Measurements from ENCODE around the gene MATCAP1. TPM values are rescaled to one million over a fixed set of nuclear protein-coding genes. Genes with fewer than 3 reads are reported as not detected.
A peak's percentile ranks its signal among the peaks of the same experiment; 100 is the strongest.

The MATCAP1 gene
- total and polyA plus RNA-seq, 2 of the 8 experiments (the other 6 are each of a cell fraction or from before 2014, with no cell fraction given) = 22.9 to 27.5 TPM

DNA sequence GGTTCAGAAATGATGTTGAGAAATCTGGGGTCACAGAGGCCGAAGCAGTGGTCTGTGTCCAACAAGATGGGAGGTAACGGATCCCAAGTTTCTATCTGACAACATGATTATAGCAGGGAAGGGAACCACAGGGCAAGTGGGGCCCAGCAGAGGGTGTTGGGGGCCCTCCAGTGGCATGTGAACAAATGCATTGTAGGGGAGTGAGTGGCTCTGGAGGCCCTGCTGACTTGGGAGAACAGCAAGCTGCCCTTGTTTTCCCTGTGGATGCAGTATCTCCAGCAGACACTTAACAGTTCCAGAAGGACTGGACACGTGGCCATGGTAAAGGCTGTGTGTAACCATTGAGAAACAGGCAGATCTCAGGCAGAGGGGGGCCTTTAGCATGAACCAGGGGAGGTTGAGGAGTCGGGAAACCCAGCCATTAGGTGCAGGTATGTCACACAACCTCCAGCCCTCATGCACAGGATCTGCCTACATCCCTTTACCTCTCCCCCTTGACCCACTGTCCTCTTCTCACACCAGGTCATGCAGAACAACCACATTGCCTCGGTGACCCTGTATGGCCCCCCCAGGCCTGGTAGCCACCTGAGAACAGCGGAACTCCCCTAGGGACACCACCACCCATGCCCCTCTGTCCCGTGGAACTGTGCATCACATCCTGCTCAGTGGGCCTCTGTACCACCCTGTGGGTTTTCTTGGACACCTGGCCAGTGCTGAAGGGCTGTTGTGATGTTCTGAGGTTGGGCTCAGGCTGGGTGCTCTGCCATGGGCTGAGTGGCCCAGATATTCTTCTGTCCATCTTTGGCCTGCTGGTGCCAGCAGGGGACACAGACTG lies 37.0 kb downstream of the MATCAP1 start:
- no peak overlapping the region for H2BK12ac ChIP-seq (ENCODE audit: low read depth, low read length)
- no peak overlapping the region for H3K23ac ChIP-seq (ENCODE audit: insufficient read length)
- no peak overlapping the region for H3K27ac ChIP-seq (ENCODE audit: low read depth, low read length)
- no peak overlapping the region for H4K8ac ChIP-seq (ENCODE audit: extremely low read depth, insufficient read depth, low read length)
- no peak overlapping the region for H4K91ac ChIP-seq (replicated peaks; ENCODE audit: insufficient read length, low read length)
- no peaks in the 10 kb centered on the region for H3K79me2 ChIP-seq (ENCODE audit: control insufficient read depth in 1 of 2, insufficient read depth in 2 of 2, low read length in 2 of 2)
- peaks cover 11 to 35% (median 26%) of the 10 kb centered on the region in 4 experiments; a peak in 6 of 8 replicates for H3K36me3 ChIP-seq (ENCODE audit: control insufficient read depth in 2 of 4, insufficient read depth in 4 of 4, low read length in 3 of 4)
- H3K4me3 ChIP-seq (ENCODE audit: extremely low read depth in 1 of 4, insufficient read depth in 2 of 4, low read depth in 3 of 4, low read length in 4 of 4) = no peak overlapping the region
- H2BK5ac ChIP-seq (ENCODE audit: low read depth, low read length) = no peak overlapping the region
- no peak overlapping the region for H3K14ac ChIP-seq (ENCODE audit: insufficient read length)
- peaks cover 3 to 16% (median 8%) of the 10 kb centered on the region in 4 experiments for H3K27me3 ChIP-seq (replicated peaks in 1 of 4; ENCODE audit: control insufficient read depth in 3 of 4, extremely low read depth in 1 of 4, insufficient read depth in 3 of 4, low read length in 3 of 4)
- no peak overlapping the region for H3K18ac ChIP-seq (ENCODE audit: extremely low read depth, low read length)
- H3K79me1 ChIP-seq (ENCODE audit: low read depth, low read length) = no peaks in the 10 kb centered on the region
- no peak for TF ChIP-seq BRCA1 (IDR thresholded peaks at IDR 0.05; ENCODE audit: low read depth, low read length)
- TF ChIP-seq RAD21 (IDR thresholded peaks at IDR 0.05 in 1 of 2, conservative IDR thresholded peaks at IDR 0.05 in 1 of 2; ENCODE audit: low read depth in 2 of 2, low read length in 2 of 2) = 0 out of 4 replicates have a peak, but pooled peaks of 1 of the 2 experiments have one; percentile 12
- TF ChIP-seq, protein P1, sequence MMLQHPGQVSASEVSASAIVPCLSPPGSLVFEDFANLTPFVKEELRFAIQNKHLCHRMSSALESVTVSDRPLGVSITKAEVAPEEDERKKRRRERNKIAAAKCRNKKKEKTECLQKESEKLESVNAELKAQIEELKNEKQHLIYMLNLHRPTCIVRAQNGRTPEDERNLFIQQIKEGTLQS (IDR thresholded peaks at IDR 0.05; ENCODE audit: insufficient read depth, low read depth, low read length) = no peak
- 92% methylated on average over 7 of the region's 7 CpGs; no CpG with 5 or more reads in 1 of the 2 experiments for WGBS, 2 experiments (ENCODE audit: extremely low coverage in 1 of 2, insufficient coverage in 1 of 2, insufficient read length in 1 of 2, insufficient replicate concordance in 2 of 2, low coverage in 1 of 2, low lambda C conversion rate in 2 of 2, missing lambda C conversion rate in 1 of 2)
- POLR2A ChIA-PET (ENCODE audit: partially characterized antibody) = no interaction called here
- peaks cover 0 to 10% (median 8%) of the 10 kb centered on the region in 4 experiments; a peak in 5 of 7 replicates for H3K4me1 ChIP-seq (replicated peaks in 1 of 4; ENCODE audit: control insufficient read depth in 3 of 4, insufficient read depth in 4 of 4, low read length in 3 of 4)
- H3K9me3 ChIP-seq (ENCODE audit: insufficient read depth in 2 of 2, low read depth in 1 of 2, low read length in 1 of 2) = no peaks in the 10 kb centered on the region; a peak in 1 of 4 replicates
- H4K20me1 ChIP-seq (replicated peaks in 1 of 2; ENCODE audit: control insufficient read depth in 1 of 2, insufficient read depth in 2 of 2, low read length in 2 of 2) = peaks cover 3 to 20% of the 10 kb centered on the region in 2 experiments
- H2BK20ac ChIP-seq (ENCODE audit: low read length) = no peak overlapping the region
- no peak overlapping the region for H2AK5ac ChIP-seq (ENCODE audit: low read depth, low read length)
- H3K4ac ChIP-seq (replicated peaks; ENCODE audit: insufficient read length, low read depth, low read length) = no peak overlapping the region
- FAIRE-seq = no peak
- no peak overlapping the region for H2AFZ ChIP-seq (ENCODE audit: low read length)
- no peak overlapping the region for H4K5ac ChIP-seq (ENCODE audit: insufficient read length, low read depth, low read length)
- no peak overlapping the region for H2BK15ac ChIP-seq (ENCODE audit: low read length)
- no peak overlapping the region for H2BK120ac ChIP-seq (replicated peaks; ENCODE audit: low read depth, low read length)
- no peak overlapping the region for H3K9ac ChIP-seq (replicated peaks in 1 of 4; ENCODE audit: extremely low read depth in 1 of 4, low read depth in 3 of 4, low read length in 3 of 4)
- peaks cover 13% of the 10 kb centered on the region; the same call in 1 of the 2 replicates for H3K23me2 ChIP-seq (ENCODE audit: low read depth, low read length)
- DNase-seq (ENCODE audit: low read depth in 1 of 2, low spot score in 2 of 2) = no peak
- CTCF ChIA-PET (ENCODE audit: partially characterized antibody) = interaction anchor here (0.6 to 3.1 kb wide), 4 partner anchors 8 to 129 kb away, joined by 3 to 12 read pairs (median 4); no protein-coding TSS in a partner anchor
- no peak overlapping the region for H3K4me2 ChIP-seq (ENCODE audit: insufficient read depth in 1 of 2, low read depth in 2 of 2, low read length in 2 of 2)
- no peak overlapping the region for H3K56ac ChIP-seq (replicated peaks; ENCODE audit: insufficient read length, low read depth, low read length)
